Loucy (cell line): ENCODE results near the gene EFCC1.

Experiments used
- H2AFZ ChIP-seq: fragments of 200-600 bp; sonication (generic); 2 replicates; pipeline ENCODE4 v1.6.0; 2016; ENCODE audit warnings: antibody characterized with exemption, mild to moderate bottlenecking, low read length, moderate library complexity
- H3F3A ChIP-seq: fragments of 200-600 bp; 2 replicates; pipeline ENCODE4 v1.6.0; 2016; ENCODE audit warnings: antibody characterized with exemption, low read depth, mild to moderate bottlenecking
- H3K27me3 ChIP-seq: fragments of 200-600 bp; sonication (generic); 2 replicates; pipeline ENCODE4 v1.6.1; 2014; ENCODE audit warnings: low read length, mild to moderate bottlenecking; ENCODE audit not compliant: insufficient read depth, poor library complexity, severe bottlenecking
- H3K36me3 ChIP-seq: fragments of 200-600 bp; sonication (generic); 2 replicates; pipeline ENCODE4 v1.6.1; 2016; ENCODE audit warnings: low read length; ENCODE audit not compliant: insufficient read depth
- H3K4me1 ChIP-seq: fragments of 200-600 bp; sonication (generic); 2 replicates; pipeline ENCODE4 v1.5.1; 2014; ENCODE audit warnings: low read length, mild to moderate bottlenecking; ENCODE audit not compliant: insufficient read depth, poor library complexity, severe bottlenecking
- H3K4me2 ChIP-seq: fragments of 200-600 bp; sonication (generic); 2 replicates; pipeline ENCODE4 v1.6.0; 2014; ENCODE audit warnings: antibody characterized with exemption, low read length, low read depth, mild to moderate bottlenecking; ENCODE audit not compliant: poor library complexity, severe bottlenecking
- H3K4me3 ChIP-seq: fragments of 200-600 bp; sonication (generic); 2 replicates; pipeline ENCODE4 v1.5.1; 2014; ENCODE audit warnings: low read length, mild to moderate bottlenecking, mixed read lengths; ENCODE audit not compliant: poor library complexity, severe bottlenecking
- H3K79me2 ChIP-seq: fragments of 200-600 bp; sonication (generic); 2 replicates; pipeline ENCODE4 v1.6.1; 2014; ENCODE audit warnings: low read length; ENCODE audit not compliant: insufficient read depth
- H3K9ac ChIP-seq: fragments of 200-600 bp; sonication (generic); 2 replicates; pipeline ENCODE4 v1.6.0; 2014; ENCODE audit warnings: mild to moderate bottlenecking, low read depth, low read length, moderate library complexity; ENCODE audit not compliant: poor library complexity, severe bottlenecking
- H3K9me2 ChIP-seq: fragments of 200-600 bp; sonication (generic); replicated peaks from 2 replicates; pipeline ENCODE4 v1.6.1; 2016; ENCODE audit warnings: low read depth, low read length, mixed read lengths
- H3K9me3 ChIP-seq: fragments of 200-600 bp; sonication (generic); 2 replicates; pipeline ENCODE4 v1.6.1; 2014; ENCODE audit warnings: mild to moderate bottlenecking, antibody characterized with exemption, low read length, low read depth; ENCODE audit not compliant: insufficient read depth
- H4K20me1 ChIP-seq: fragments of 200-600 bp; sonication (generic); 2 replicates; pipeline ENCODE4 v1.6.0; 2014; ENCODE audit warnings: antibody characterized with exemption, low read length, mild to moderate bottlenecking; ENCODE audit not compliant: insufficient read depth, poor library complexity, severe bottlenecking
- EZH2phosphoT487 ChIP-seq: fragments of 200-600 bp; IDR thresholded peaks from 2 replicates; pipeline ENCODE4 v1.6.1; 2018; ENCODE audit warnings: antibody characterized with exemption, mild to moderate bottlenecking, moderate library complexity, borderline replicate concordance
- TF ChIP-seq, protein P1 (sequence below): fragments of 200-600 bp; sonication (generic); conservative IDR thresholded peaks from 2 replicates; pipeline ENCODE4 v1.5.1; 2014; ENCODE audit warnings: mild to moderate bottlenecking, antibody characterized with exemption, low read length

Gene EFCC1

DNA sequence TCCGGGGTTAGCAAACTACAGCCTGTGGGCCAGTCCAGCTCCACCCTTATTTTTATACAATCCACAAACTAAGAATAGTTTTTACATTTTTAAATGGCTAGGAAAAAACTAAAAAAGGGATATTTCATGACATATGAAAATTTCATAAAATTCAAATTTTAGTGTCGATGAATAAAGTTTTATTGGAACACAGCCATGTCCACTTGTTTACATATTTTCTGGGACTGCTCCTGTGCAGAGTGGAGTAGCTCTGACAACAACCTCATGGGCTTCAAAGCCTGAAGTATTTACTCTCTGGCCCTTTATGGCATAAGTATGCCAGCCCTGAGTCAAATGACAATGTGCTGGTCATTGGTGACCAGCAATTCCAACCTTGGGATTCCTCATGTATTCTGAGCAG, 17.2 kb downstream of the EFCC1 start:
- no peak overlapping the region for H3K4me2 ChIP-seq
- H3K36me3 ChIP-seq, result no peaks in the 10 kb centered on the region
- no peaks in the 10 kb centered on the region for H3K9me3 ChIP-seq
- peaks cover 47% of the 10 kb centered on the region for H3K4me1 ChIP-seq
- H3F3A ChIP-seq, result peaks cover 16% of the 10 kb centered on the region; the same call in 1 of the 2 replicates
- H4K20me1 ChIP-seq, result no peaks in the 10 kb centered on the region
- H2AFZ ChIP-seq, result no peak overlapping the region
- no peak overlapping the region for H3K4me3 ChIP-seq
- H3K79me2 ChIP-seq, result no peaks in the 10 kb centered on the region
- H3K9me2 ChIP-seq, result no peaks in the 10 kb centered on the region
- no peaks in the 10 kb centered on the region for H3K27me3 ChIP-seq
- TF ChIP-seq, protein P1, sequence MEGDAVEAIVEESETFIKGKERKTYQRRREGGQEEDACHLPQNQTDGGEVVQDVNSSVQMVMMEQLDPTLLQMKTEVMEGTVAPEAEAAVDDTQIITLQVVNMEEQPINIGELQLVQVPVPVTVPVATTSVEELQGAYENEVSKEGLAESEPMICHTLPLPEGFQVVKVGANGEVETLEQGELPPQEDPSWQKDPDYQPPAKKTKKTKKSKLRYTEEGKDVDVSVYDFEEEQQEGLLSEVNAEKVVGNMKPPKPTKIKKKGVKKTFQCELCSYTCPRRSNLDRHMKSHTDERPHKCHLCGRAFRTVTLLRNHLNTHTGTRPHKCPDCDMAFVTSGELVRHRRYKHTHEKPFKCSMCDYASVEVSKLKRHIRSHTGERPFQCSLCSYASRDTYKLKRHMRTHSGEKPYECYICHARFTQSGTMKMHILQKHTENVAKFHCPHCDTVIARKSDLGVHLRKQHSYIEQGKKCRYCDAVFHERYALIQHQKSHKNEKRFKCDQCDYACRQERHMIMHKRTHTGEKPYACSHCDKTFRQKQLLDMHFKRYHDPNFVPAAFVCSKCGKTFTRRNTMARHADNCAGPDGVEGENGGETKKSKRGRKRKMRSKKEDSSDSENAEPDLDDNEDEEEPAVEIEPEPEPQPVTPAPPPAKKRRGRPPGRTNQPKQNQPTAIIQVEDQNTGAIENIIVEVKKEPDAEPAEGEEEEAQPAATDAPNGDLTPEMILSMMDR, result no peak
- no peak for TF ChIP-seq EZH2phosphoT487
- no peak overlapping the region for H3K9ac ChIP-seq

DNA sequence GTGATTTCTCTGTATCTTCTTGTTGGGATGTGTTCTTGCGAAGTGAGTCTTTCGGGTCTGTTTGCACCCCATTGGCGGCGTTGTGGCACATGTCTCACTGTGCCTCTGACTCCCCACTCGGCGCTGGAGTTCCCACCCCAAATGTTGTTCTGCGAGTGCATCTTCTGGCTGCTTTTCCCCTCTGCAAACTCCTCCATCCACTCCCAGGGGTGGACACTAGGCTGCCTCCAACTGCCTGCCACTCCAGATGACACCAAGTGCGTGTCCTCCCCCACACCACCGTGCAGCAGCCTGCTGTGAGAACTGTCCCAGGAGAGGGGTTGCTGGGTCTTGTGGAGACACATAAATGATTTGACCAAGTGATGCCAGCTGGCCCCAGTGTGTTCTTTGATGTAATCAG, 17.6 kb downstream of the EFCC1 start:
- no peaks in the 10 kb centered on the region for H3K27me3 ChIP-seq
- H3K4me2 ChIP-seq, result no peak overlapping the region
- peaks cover 43% of the 10 kb centered on the region for H3K4me1 ChIP-seq
- no peaks in the 10 kb centered on the region for H3K79me2 ChIP-seq
- no peak overlapping the region for H3K9ac ChIP-seq
- no peak overlapping the region for H2AFZ ChIP-seq
- H3K9me2 ChIP-seq, result no peaks in the 10 kb centered on the region
- H3K4me3 ChIP-seq, result no peak overlapping the region
- H3K36me3 ChIP-seq, result no peaks in the 10 kb centered on the region
- TF ChIP-seq EZH2phosphoT487, result no peak
- TF ChIP-seq, protein P1, result no peak
- no peaks in the 10 kb centered on the region for H3K9me3 ChIP-seq
- H3F3A ChIP-seq, result peaks cover 16% of the 10 kb centered on the region; the same call in 1 of the 2 replicates
- H4K20me1 ChIP-seq, result no peaks in the 10 kb centered on the region

- Histone ChIP-seq H3K9ac (no peak overlapping the region), H3F3A (peaks cover 16% of the 10 kb centered on the region; the same call in 1 of the 2 replicates)
These were observed 18.2 kb downstream of the EFCC1 start for GRCh38 chr3:129019266-129019665.

More at GRCh38 chr3:129019266-129019665, 18.2 kb downstream of the EFCC1 start:
- TF ChIP-seq EZH2phosphoT487, result no peak
- TF ChIP-seq, protein P1, result no peak
- Histone ChIP-seq H3K9me2 (no peaks in the 10 kb centered on the region), H2AFZ (no peak overlapping the region), H4K20me1 (no peaks in the 10 kb centered on the region), H3K4me3 (no peak overlapping the region), H3K4me1 (peaks cover 38% of the 10 kb centered on the region), H3K9me3 (no peaks in the 10 kb centered on the region), H3K79me2 (no peaks in the 10 kb centered on the region), H3K4me2 (no peak overlapping the region), H3K36me3 (no peaks in the 10 kb centered on the region), H3K27me3 (no peaks in the 10 kb centered on the region)
